DND-41 (cell line): Measurements from ENCODE around the gene AHSG.

Experiments
- ATAC-seq: fragments of 200-7000 bp; cut with Tn5 transposase; 3 replicates; pipeline ENCODE4 v1.9.1; 2021; ENCODE audit warnings: low read depth; ENCODE audit not compliant: insufficient read depth
- DNase-seq: peaks from one replicate; pipeline ENCODE4 v3.0.0-alpha.2; 2020
- H2AFZ ChIP-seq: 2 replicates; pipeline ENCODE4 v1.6.0; 2012; ENCODE audit warnings: low read depth, low read length
- H3K27ac ChIP-seq: 2 replicates; pipeline ENCODE4 v1.5.1; 2012; ENCODE audit warnings: low read length, inconsistent platforms
- H3K27me3 ChIP-seq: fragments of 200-600 bp; sonication (generic); 2 replicates; pipeline ENCODE4 v1.6.0; 2012; ENCODE audit warnings: low read length, mild to moderate bottlenecking, inconsistent platforms; ENCODE audit not compliant: insufficient read depth, poor library complexity
- H3K36me3 ChIP-seq: 2 replicates; pipeline ENCODE4 v1.5.1; 2012; ENCODE audit warnings: low read length, inconsistent platforms; ENCODE audit not compliant: insufficient read depth
- H3K4me1 ChIP-seq: 2 replicates; pipeline ENCODE4 v1.5.1; 2012; ENCODE audit warnings: mild to moderate bottlenecking, low read length; ENCODE audit not compliant: insufficient read depth
- H3K4me2 ChIP-seq: 2 replicates; pipeline ENCODE4 v1.6.0; 2012; ENCODE audit warnings: mild to moderate bottlenecking, moderate library complexity, low read length, inconsistent platforms; ENCODE audit not compliant: insufficient read depth
- H3K4me3 ChIP-seq, 2 experiments: fragments of 200-600 bp in 1 of 2; shearing (Covaris generic) in 1 of 2; 2 replicates each; pipeline ENCODE4 v1.5.1; 2012 to 2016; ENCODE audit warnings: inconsistent platforms in 2 of 2, low read length in 2 of 2, mild to moderate bottlenecking in 2 of 2, low read depth in 1 of 2, moderate library complexity in 1 of 2
- H3K79me2 ChIP-seq: 2 replicates; pipeline ENCODE4 v1.6.0; 2012; ENCODE audit warnings: low read length, inconsistent platforms; ENCODE audit not compliant: insufficient read depth
- H3K9ac ChIP-seq: 2 replicates; pipeline ENCODE4 v1.6.0; 2012; ENCODE audit warnings: low read depth, mild to moderate bottlenecking, inconsistent platforms, low read length, moderate library complexity
- H3K9me3 ChIP-seq: 2 replicates; pipeline ENCODE4 v1.5.1; 2012; ENCODE audit warnings: low read length, moderate library complexity, mild to moderate bottlenecking, inconsistent platforms; ENCODE audit not compliant: insufficient read depth, severe bottlenecking
- H4K20me1 ChIP-seq: 2 replicates; pipeline ENCODE4 v1.6.0; 2012; ENCODE audit warnings: low read length; ENCODE audit not compliant: insufficient read depth
- EZH2 ChIP-seq: IDR thresholded peaks from 3 replicates; pipeline ENCODE4 v1.6.1; 2012; ENCODE audit warnings: borderline replicate concordance, low read depth, mild to moderate bottlenecking, moderate library complexity, low read length, inconsistent platforms; ENCODE audit not compliant: severe bottlenecking
- TF ChIP-seq, protein P1 (sequence below): IDR thresholded peaks from 2 replicates; pipeline ENCODE4 v1.5.1; 2012; ENCODE audit warnings: borderline replicate concordance, low read length, moderate library complexity, mild to moderate bottlenecking; ENCODE audit not compliant: poor library complexity, severe bottlenecking; ENCODE audit errors: extremely low read depth

Gene AHSG

DNA sequence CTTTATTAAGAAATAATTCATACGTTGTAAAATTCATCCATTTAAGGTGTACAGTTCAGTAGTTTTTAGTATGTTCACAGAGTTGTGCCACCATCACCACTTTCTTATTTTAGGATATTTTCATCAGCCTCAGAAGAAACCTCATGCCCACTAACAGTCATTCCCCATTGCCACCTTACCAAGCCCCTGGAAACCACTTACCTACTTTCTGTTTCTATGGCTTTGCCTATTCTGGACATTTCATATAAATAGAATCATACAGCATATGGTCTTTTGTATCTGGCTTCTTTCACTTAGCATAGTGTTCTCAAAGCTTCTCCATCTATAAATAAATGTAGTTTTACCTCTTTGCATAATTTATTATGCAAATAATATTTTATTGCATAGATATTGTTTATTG is 34.0 kb downstream of the AHSG start:
- DNase-seq = no peak
- H3K79me2 ChIP-seq = no peaks in the 10 kb centered on the region
- H3K36me3 ChIP-seq = no peaks in the 10 kb centered on the region
- H3K9ac ChIP-seq = no peak overlapping the region
- TF ChIP-seq, protein P1, sequence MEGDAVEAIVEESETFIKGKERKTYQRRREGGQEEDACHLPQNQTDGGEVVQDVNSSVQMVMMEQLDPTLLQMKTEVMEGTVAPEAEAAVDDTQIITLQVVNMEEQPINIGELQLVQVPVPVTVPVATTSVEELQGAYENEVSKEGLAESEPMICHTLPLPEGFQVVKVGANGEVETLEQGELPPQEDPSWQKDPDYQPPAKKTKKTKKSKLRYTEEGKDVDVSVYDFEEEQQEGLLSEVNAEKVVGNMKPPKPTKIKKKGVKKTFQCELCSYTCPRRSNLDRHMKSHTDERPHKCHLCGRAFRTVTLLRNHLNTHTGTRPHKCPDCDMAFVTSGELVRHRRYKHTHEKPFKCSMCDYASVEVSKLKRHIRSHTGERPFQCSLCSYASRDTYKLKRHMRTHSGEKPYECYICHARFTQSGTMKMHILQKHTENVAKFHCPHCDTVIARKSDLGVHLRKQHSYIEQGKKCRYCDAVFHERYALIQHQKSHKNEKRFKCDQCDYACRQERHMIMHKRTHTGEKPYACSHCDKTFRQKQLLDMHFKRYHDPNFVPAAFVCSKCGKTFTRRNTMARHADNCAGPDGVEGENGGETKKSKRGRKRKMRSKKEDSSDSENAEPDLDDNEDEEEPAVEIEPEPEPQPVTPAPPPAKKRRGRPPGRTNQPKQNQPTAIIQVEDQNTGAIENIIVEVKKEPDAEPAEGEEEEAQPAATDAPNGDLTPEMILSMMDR = no peak
- no peak for TF ChIP-seq EZH2
- no peak overlapping the region for H3K4me3 ChIP-seq
- peaks cover 20% of the 10 kb centered on the region for H3K27me3 ChIP-seq
- no peaks in the 10 kb centered on the region for H3K4me1 ChIP-seq
- H3K9me3 ChIP-seq = no peaks in the 10 kb centered on the region
- H3K27ac ChIP-seq = no peak overlapping the region
- no peak overlapping the region for H3K4me2 ChIP-seq
- H2AFZ ChIP-seq = no peak overlapping the region
- no peak for ATAC-seq
- no peaks in the 10 kb centered on the region for H4K20me1 ChIP-seq

DNA sequence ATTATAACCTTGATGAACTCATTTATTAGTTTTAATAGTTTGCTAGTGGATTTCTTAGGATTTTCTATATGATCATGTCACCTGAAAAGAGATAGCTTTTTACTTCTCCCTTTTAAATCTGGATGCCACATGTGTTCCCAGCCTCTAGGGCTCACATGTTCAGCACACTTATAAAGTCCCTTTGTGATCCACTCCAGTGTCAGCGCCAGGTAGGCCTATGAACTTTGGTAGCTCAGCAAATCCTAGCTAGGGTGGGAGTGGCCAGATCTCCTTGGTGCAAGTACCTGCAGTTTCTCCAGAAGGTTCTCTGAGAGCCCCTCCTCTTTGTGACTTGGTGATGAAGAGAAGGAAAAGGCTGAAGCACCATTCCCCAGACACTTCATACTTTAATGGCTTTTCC is 36.0 kb downstream of the AHSG start:
- DNase-seq = no peak
- Histone ChIP-seq H3K4me3 (no peak overlapping the region), H3K4me1 (no peaks in the 10 kb centered on the region), H3K27ac (no peak overlapping the region), H2AFZ (no peak overlapping the region), H3K9me3 (no peaks in the 10 kb centered on the region), H3K27me3 (peaks cover 10% of the 10 kb centered on the region), H3K9ac (no peak overlapping the region), H3K4me2 (no peak overlapping the region), H4K20me1 (no peaks in the 10 kb centered on the region), H3K36me3 (no peaks in the 10 kb centered on the region), H3K79me2 (no peaks in the 10 kb centered on the region)
- no peak for TF ChIP-seq EZH2
- TF ChIP-seq, protein P1 = no peak
- ATAC-seq = no peak

DNA sequence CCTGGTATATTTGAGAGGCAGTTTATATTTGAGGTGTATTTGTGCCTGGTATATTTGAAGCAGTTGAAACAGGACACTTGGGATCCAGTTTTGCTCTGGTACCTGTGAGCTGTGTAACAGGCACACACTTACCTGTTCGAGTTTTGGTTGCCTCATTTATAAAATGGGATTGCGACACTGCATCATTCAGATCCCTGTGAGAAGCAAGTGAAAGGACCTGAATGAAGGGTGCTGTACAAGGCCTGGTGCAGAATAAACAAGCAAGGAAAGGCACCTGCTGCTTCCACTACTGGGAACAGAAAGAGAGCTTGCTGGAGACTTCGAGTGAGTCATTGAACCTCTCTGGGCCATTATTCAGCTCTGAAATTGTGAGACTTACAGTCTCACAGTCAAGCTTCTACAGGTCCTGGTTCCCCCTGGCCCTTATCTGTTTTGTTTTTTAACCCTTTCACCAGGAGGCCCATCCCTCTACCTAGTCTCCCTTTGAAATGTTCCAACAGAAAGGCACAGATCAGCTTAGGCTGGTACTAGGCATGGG is 38.9 kb downstream of the AHSG start:
- TF ChIP-seq EZH2 = no peak
- TF ChIP-seq, protein P1 = no peak
- no peak overlapping the region for H3K4me2 ChIP-seq

DNA sequence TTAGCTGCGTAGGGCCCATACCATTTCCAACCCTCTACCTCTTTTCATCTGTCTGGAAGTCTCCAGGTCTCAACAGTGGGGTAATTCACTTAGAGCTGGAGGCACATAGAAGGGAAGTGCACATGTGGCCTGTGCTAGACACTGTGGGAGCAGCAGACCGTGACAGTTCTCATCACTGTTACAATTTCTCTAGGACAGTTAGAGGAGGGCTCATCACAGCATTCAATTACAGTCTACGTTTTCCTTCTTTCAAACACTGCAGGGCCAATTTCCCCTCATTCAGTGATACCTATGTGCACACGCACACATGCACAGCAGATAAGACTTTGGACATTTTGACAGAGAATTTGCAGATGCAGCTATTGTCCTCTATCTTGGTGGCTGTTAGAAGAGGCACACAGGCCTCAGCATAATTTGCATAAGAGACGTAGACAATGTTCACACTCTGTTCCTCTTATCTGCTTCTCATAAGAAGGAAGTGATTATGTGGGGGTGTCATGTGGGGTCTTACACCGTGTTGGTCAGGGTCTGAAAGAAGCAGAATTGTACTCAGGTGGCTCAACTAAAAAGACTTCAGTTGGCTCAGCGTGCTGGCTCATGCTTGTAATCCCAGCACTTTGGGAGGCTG is 40.3 kb downstream of the AHSG start:
- TF ChIP-seq, protein P1 = no peak
- no peak for TF ChIP-seq EZH2
- Histone ChIP-seq H2AFZ (no peak overlapping the region), H3K36me3 (no peaks in the 10 kb centered on the region), H3K4me3 (no peak overlapping the region), H3K79me2 (no peaks in the 10 kb centered on the region), H3K27ac (no peak overlapping the region), H4K20me1 (no peaks in the 10 kb centered on the region), H3K9ac (no peak overlapping the region), H3K9me3 (no peaks in the 10 kb centered on the region), H3K27me3 (no peaks in the 10 kb centered on the region), H3K4me1 (no peaks in the 10 kb centered on the region), H3K4me2 (no peak overlapping the region)
- ATAC-seq (no peak), DNase-seq (no peak)

More for the DNA sequence above, 38.9 kb downstream of the AHSG start:
- H3K27me3 ChIP-seq = no peaks in the 10 kb centered on the region
- DNase-seq (no peak), ATAC-seq (no peak)
- no peak overlapping the region for H3K27ac ChIP-seq
- H4K20me1 ChIP-seq = no peaks in the 10 kb centered on the region
- H3K9ac ChIP-seq = no peak overlapping the region
- no peaks in the 10 kb centered on the region for H3K9me3 ChIP-seq
- no peak overlapping the region for H3K4me3 ChIP-seq
- no peaks in the 10 kb centered on the region for H3K4me1 ChIP-seq
- H3K36me3 ChIP-seq = no peaks in the 10 kb centered on the region
- no peak overlapping the region for H2AFZ ChIP-seq
- H3K79me2 ChIP-seq = no peaks in the 10 kb centered on the region
